Measurements from ENCODE around the gene IPO4.

The IPO4 gene

DNA sequence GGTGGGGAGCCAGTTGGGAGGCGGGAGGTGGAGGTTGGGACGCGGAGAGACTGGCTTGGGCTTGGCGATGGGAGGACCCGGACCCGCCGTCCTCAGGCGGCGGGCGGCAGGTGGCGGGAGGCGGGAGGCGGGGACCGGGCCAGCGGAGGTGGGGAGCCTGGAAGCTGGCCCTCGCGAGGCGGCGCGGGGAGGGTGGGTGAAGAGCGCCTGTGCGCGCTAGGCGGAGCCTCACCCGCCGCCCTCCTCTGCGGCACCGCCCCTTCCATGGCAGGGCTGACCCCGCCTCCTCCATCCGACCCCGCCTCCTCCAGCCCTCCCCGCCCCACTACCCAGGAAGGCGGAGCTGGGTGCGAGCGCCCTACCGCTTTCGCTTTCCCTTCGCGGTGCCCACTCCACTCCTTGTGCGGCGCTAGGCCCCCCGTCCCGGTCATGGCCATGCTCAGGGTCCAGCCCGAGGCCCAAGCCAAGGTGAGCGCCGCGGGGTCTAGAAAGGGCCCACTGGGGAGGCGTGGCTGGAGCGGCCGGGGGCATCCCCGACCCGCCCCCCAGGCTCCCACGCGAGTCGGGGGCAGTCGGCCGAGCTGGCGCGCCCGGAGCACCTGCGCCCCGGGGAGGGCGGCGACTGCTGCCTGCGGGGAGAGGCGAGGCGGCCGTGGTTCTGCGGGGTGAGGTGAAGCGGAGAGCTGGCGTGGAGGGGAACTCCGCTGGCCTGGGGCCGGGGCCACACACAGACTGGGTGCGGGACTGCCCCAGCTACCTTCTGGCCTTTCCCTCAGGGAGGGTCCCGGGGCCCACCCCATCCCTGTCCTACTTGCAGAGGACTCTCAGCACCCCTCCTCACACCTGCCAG, 52.6 kb downstream of the IPO4 start, which contains the start of gene PSME1:
Gene PSME1 (plus strand): TSS at position 361 of the 850 bp plus-strand sequence. CDS start 69 bp downstream, at position 430.
- TF ChIP-seq, protein P1, sequence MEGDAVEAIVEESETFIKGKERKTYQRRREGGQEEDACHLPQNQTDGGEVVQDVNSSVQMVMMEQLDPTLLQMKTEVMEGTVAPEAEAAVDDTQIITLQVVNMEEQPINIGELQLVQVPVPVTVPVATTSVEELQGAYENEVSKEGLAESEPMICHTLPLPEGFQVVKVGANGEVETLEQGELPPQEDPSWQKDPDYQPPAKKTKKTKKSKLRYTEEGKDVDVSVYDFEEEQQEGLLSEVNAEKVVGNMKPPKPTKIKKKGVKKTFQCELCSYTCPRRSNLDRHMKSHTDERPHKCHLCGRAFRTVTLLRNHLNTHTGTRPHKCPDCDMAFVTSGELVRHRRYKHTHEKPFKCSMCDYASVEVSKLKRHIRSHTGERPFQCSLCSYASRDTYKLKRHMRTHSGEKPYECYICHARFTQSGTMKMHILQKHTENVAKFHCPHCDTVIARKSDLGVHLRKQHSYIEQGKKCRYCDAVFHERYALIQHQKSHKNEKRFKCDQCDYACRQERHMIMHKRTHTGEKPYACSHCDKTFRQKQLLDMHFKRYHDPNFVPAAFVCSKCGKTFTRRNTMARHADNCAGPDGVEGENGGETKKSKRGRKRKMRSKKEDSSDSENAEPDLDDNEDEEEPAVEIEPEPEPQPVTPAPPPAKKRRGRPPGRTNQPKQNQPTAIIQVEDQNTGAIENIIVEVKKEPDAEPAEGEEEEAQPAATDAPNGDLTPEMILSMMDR (IDR thresholded peaks at IDR 0.05; ENCODE audit: control insufficient read depth, insufficient read depth, low read depth, low read length, missing control alignments) = no peak
- peak; percentile 27 for DNase-seq (ENCODE audit: low read depth)
- H3K4me3 ChIP-seq (ENCODE audit: control insufficient read depth, low read depth, low read length) = peak within 1 kb of the TSS; percentile 61

GRCh38 chr14:24135584-24135833, 53.1 kb downstream of the IPO4 start:
- TF ChIP-seq, protein P1 (IDR thresholded peaks at IDR 0.05; ENCODE audit: control insufficient read depth, insufficient read depth, low read depth, low read length, missing control alignments) = no peak
- DNase-seq (ENCODE audit: low read depth) = no peak
- H3K4me3 ChIP-seq (ENCODE audit: control insufficient read depth, low read depth, low read length) = peak overlapping the region; percentile 61

GRCh38 chr14:24133735-24134134, 54.9 kb downstream of the IPO4 start:
- no peak overlapping the region for H3K4me3 ChIP-seq (ENCODE audit: control insufficient read depth, low read depth, low read length)
- TF ChIP-seq, protein P1 (IDR thresholded peaks at IDR 0.05; ENCODE audit: control insufficient read depth, insufficient read depth, low read depth, low read length, missing control alignments) = no peak

DNA sequence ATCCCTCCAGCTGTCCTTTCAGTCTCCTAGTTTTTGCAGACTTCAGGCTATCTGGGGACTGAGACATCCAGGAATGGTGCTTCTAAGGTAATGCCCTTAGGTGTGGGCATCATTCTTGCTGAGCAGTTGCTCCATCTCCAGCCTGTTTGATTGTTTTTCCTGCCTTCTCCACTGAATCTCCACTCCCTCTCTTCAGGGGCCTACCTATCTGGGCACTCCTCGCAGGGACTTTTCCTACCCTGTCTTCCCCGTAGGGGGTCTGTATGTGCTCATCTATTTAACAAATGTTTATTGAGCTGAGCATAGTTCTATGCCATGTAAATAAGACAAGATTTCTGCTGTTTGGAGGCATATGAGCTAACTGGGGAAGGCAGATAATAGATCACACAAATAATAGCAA, 55.6 kb downstream of the IPO4 start:
- TF ChIP-seq, protein P1 (IDR thresholded peaks at IDR 0.05; ENCODE audit: control insufficient read depth, insufficient read depth, low read depth, low read length, missing control alignments) = no peak
- DNase-seq (ENCODE audit: low read depth) = no peak

More at GRCh38 chr14:24133735-24134134, 54.9 kb downstream of the IPO4 start:
- DNase-seq (ENCODE audit: low read depth) = no peak

DNA sequence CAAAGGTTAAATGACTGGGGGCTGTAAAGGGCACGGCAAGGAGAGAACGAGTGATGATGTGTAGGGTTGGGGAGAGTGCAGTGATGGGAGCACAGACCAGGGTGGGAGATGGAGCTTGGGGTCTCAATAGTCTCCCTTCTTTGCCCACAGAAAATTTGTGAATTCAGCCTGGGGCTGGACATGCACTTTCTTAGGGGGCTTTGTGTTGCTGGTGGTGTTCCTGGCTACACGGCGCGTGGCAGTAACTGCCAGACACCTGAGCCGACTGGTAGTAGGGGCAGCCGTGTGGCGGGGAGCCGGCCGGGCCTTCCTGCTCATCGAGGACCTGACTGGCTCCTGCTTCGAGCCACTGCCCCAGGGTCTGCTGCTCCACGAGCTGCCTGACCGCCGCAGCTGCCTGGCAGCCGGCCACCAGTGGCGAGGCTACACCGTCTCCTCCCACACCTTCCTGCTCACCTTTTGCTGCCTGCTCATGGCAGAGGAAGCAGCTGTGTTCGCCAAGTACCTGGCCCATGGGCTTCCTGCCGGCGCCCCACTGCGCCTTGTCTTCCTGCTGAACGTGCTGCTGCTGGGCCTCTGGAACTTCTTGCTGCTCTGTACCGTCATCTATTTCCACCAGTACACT, 56.4 kb downstream of the IPO4 start:
- DNase-seq (ENCODE audit: low read depth) = no peak
- TF ChIP-seq, protein P1 (IDR thresholded peaks at IDR 0.05; ENCODE audit: control insufficient read depth, insufficient read depth, low read depth, low read length, missing control alignments) = no peak
- no peak overlapping the region for H3K4me3 ChIP-seq (ENCODE audit: control insufficient read depth, low read depth, low read length)

More for the DNA sequence above, 55.6 kb downstream of the IPO4 start:
- H3K4me3 ChIP-seq (ENCODE audit: control insufficient read depth, low read depth, low read length) = no peak overlapping the region

- no peak overlapping the region for H3K4me3 ChIP-seq (ENCODE audit: control insufficient read depth, low read depth, low read length)
- DNase-seq (ENCODE audit: low read depth) = no peak
- TF ChIP-seq, protein P1 (IDR thresholded peaks at IDR 0.05; ENCODE audit: control insufficient read depth, insufficient read depth, low read depth, low read length, missing control alignments) = no peak
Observed at GRCh38 chr14:24131549-24131966, 57.1 kb downstream of the IPO4 start.

All from AG09309 (cell line).